Cortex of kidney (tissue), 1 donor: ENCODE measurements around the gene EMX2.
"Not testable (repeated sequence)": the region's sequence is repeated elsewhere in the genome, so short reads cannot be mapped to it uniquely, and the experiment has no call there.

ENCODE experiments used
- DNase-seq: peaks from one replicate; lab custom pipeline; 2025; lab: John Stamatoyannopoulos, UW

Gene EMX2

DNA sequence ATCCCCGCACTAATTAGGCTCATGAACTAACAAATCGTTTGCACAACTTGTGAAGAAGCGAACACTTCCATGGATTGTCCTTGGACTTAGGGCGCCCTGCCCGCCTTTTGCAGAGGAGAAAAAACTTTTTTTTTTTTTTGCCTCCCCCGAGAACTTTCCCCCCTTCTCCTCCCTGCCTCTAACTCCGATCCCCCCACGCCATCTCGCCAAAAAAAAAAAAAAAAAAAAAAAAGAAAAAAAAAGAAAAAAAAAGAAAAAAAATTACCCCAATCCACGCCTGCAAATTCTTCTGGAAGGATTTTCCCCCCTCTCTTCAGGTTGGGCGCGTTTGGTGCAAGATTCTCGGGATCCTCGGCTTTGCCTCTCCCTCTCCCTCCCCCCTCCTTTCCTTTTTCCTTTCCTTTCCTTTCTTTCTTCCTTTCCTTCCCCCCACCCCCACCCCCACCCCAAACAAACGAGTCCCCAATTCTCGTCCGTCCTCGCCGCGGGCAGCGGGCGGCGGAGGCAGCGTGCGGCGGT is at the start of gene EMX2:
EMX2 (plus strand) TSS at position 41 of the 519 bp plus-strand sequence. CDS start 522 bp downstream, outside the sequence.
- DNase-seq: no peak

DNA sequence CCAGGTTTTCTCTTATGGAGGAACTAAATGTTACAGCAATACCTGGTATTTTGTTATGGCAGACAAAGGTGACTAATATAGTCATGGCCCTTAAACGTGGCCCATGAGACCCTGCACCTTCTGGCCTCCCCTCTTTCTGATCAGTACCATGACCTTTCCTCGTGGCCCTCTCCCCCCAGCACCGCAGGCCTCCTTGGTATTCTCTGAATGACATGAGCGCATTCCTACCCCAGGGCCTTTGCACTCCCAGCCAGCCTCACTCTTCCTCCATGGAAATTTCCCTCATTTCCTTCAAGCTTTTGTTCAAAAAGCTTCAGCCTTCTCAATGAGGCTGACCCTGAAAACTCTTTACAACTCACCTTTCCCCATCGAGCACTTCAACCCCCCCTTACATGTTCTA is 46.5 kb upstream of the EMX2 start:
- DNase-seq: no peak

DNA sequence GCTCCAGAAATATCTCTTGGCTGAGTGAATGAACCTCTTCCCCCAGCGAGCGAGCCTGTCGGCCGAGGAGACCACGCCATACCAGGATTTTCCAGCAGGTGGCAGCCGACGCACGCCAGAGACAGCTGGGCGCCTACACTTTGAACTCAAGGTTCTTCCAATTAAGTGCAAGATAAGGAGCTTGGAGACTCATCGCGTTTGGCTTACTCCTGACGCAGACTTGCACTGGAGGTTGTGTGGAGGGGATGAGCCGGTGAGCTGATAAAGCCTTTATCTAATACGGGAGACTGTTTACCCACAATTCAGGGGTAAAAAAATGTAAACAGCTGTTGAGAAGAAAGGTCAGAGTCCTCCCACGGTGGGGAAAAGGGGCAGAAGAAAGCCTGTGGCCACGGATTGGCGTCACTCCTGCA is 45.9 kb upstream of the EMX2 start:
- no peak for DNase-seq

DNA sequence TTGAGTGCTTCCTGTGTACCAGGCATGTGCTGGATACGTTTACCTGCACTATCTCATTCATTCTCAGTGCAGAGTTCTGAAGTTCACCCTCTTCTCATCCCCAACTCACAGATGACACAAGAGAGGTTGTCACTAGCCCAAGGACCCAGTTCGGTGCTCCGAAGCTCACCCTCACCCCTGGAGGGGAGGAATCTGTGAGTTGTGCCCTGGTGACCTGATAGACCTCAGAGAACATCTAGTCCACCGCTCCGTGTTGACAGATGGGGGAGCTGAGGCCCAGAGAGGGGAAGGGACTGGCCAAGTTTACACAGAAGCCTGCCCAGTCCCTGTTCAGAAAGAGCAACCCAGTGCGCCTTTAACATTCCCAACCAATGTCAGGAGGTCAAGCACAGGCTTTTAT is 44.8 kb upstream of the EMX2 start:
- no peak for DNase-seq

DNA sequence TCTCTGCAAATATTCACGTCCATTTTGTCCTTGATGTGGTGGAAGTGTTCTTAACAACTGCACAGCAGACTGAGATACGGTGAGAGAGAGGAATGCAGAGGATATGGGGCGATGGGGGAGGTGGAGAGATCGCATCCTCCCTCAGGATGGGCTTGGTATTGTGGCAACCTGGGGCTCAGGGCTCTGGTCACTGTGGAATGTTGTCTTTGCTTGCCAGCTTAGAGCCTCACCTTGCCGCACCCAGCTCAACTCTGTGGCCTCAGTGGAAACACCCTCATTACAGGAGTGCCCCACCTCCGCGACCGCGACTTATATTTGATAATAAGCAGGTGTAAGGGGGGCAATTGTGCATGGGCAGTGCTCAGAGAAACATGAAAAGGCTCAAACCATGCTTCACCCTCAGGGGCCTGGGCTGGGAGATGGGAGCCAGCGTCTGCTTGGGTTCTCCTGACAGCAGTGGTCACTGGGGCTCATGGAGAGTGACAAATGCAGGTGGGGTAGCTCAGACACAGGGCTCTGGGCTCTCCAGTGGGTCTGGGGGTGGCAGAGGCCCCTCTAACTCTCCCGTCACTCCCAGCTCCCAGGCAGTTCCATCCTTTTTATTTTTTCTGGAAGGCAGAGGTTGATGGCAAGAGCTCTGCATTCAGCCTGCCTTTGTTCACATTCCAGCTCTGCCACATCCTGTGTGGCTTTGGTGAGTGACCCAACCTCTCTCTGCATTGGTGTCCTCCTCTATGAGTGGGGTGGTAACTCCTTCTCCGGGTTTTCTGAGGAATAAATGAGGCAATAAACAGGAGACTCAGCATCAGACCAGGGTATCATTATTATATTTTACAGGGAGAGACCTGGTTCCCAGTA is 43.1 kb upstream of the EMX2 start:
- DNase-seq: no peak

DNA sequence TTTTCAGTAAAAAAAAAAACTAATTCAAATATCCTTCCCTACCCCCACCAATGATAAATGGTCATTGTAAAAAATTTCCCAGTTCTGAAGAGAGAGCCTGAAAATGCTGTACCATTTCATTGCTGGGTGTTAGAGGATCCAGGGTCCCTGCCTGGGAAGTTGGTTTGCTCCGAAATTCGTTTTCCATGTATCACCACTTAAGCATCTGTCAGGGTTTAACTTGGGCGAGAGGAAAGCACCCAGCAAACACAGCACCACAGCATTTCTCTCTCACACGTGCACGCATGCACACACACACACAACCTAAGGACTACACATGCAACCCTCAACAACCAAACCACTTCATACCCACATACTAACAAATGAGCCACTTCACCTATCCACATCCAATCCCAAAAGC is 42.1 kb upstream of the EMX2 start:
- no peak for DNase-seq

DNA sequence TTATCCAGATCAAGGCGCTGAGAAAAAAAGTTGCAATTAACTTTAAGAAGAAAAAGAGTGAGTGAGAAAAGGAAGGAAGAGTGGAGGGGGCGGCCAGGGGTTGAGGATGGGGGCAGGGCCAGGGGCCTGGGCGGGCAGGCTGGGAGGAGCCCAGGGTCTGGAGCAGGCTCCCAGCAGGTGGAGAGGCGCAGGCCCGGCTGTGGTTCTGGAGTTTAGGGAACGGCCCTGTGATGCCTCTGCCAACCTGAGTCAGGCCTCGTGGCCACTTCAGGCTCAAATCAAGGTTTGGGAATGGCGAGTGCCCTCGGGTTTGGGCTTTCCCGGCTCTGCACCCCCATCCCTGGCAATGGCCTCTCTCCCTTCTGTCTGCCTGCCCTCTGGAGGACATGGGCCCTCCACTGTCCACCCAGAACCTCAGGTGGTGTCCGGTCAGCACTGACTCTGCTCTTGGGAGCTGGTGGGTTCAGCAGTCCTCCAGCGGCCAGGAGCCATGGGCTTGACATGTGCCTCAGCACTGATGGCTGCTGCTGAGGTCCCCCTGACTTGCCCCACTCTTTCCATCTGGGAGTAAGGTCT is 41.0 kb upstream of the EMX2 start:
- DNase-seq: no peak

DNA sequence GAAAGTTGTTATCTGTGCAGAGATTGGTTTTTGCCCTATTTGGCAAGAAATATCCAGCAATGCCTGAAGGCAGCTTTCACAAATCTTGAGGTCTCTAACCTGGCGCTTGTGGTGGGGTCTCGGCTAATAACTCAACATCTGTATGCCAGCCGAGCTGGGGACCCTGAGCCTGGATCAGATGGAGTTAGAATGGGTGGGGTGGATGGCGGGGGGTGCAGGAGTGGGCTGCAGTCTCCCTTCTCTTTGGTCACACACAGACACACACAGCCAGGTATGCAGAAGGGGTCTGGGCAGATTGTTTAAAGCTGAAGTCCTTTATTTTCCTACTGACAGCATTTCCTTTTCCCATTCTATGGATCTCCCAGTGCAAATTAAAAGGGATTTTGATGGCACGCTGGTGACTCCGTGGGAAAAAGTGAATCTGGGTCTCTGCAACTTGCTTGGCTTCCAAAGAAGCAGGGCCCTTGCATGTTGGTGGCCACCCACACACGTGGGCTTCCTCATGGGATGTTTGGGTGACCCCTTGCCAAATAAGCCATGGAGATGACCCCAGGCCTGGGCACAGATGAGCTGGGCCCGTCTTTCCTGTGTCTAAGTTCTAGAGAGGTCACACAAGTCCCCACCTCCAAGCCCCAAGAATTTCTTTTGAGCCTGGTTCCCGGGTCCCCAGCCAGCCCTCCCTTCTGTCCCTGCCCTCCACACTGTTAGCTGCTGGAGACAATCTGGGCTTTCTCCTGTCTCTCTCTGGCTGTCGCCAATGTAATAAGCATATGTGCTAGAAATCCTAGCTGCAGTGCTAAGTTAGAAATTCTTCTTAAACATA is 39.9 kb upstream of the EMX2 start:
- no peak for DNase-seq

DNA sequence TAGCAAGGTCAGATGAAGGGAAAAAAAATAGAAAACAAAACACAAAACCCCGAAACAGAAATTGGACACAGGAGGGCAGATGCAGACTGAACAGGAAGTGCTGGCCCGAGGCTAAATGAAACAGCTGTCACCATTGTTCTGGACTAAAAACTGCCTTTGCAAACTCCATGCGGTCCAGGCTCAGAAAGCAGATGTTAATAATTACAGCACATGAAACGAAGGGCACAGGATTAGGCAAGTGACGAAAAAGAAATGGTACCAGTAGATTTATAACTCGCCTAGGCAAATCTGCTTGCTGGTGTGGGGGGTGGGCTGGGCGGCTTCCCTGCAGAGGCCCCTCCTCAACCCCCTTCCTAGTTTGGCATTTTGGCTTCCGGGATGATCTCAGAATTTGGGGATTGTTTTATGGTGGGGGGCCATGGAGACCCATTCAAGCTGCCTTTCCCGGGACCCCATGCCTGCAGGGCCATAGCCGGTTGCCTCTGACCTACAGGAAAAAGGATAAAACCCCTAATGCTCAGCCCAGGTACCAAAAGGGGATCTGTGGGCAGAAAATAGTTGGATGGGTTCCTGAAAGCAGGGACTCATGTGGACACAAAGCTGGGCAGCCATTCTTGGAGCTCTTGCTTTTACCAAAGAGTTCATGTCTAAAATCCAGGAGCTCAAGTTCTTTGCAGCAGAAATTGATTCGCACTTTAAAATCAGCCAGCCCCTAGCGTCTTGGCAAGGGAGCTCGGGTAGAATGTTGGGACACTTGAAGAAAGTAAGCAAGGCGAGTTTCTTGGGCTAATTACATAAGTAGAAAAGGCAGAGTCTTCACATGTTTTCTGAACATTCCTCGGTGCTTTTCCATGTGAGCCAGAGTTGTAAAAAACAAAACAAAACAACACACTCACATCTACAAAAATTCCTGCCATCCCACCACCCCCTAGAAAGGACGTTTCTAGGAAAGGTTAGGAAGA is 39.0 kb upstream of the EMX2 start:
- no peak for DNase-seq

DNA sequence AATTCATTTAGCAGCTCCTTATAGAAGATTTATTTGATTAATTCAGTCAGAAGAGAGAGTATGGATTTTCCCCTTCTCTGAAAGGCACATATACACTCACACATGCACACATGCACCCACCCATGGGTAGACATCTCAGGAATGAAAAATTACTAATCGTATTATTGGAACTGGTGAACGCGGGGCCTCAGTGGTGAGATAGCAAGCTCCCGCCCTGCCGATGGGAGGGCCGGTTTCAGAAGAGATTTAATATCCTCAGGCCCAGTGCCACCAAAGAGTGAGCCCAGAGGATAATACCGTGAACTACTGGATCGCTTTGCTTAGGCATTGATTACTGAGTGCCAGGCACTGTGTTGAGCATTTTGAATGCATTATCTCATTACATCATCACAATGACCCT is 38.0 kb upstream of the EMX2 start:
- DNase-seq: no peak

DNA sequence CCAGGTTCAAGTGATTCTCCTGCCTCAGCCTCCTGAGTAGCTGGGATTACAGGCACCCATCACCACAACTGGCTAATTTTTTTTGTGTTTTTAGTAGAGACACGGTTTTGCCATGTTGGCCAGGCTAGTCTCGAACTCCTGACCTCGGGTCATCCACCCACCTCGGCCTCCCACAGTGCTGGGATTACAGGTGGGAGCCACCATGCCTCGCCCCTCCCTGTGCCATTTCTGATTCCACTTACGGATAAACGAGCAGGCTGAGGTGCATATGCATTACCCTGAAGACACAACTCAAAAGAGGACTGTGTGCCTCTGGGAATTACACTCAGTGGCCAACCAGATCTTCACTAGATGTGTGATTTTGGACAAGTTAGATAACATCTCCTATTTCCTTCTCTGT is 35.5 kb upstream of the EMX2 start:
- DNase-seq: not testable (repeated sequence)

DNA sequence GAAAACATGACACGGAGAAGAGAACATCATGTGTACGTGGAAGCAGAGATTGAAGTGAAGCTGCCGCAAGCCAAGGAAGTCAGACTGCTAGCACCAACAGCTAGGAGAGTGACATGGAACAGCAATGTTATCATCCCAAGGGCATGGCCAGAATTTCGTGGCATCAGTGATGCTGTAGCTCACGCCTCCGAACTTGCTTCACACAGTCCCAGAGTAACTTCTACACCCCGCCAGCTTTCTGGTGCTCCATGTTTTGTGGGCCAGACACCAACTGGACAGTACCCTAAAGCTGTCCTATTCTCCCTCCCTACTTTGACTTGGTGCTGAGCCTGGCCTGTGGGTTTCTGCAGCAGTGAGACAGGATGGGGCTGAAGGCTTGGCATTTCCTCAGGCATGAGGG is 33.0 kb upstream of the EMX2 start:
- DNase-seq: no peak

DNA sequence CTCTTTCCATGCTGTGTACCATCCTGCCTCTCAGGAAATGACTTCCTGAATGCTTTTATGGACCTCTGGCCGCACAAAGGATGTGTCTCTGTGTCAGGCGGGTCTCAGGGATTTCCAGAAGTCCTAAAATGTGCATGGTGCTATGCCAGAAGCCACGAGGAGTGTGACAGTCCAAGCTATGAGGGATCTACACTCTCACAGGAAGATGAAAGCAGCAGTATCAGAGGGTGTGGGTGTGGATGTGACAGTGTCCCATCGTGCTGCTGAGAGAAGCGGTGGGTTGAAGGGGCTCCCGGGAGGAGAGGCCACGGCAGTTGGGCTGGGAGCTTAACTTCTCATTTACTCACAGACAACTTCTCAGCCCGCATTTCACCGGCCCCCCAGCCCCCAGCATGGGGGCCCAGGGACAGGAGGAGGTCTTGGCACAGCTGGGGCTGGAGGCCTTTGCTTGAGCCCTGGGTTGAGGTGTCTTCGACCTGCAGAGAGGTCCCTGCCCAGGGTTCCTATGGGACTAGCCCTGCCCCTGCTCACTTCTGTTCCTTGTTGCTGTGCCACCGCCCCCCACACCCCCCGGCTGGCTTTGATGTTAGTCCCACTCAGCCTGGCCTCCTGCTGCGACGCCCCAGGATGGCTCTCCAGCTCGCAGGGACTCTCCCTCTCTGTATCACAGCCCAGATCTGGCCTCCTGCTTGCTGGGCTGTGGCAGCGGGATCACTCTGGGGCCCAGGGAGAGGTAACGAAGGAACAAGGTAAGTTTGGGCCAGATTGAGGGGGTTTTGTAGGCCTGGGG is 30.8 kb upstream of the EMX2 start:
- DNase-seq: no peak

DNA sequence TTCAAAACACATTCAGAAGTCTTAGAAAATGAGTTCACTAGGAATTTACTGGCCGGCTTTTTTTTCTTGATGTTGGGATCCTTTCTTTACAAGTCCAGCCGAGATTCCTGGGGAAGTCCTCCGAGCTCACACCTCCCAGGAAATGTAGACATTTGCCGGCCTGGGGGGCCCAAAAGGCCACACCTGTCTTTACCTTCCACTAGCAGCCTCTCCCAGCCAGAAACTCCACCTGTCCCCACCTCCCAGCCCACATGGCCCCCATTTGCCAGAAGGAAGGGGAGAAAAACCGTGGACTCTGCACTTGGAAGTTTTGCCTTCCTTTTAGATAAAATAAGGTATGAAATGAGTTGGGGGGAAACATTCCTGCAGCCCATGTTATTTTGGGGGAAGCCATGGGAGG is 27.6 kb upstream of the EMX2 start:
- DNase-seq: no peak

DNA sequence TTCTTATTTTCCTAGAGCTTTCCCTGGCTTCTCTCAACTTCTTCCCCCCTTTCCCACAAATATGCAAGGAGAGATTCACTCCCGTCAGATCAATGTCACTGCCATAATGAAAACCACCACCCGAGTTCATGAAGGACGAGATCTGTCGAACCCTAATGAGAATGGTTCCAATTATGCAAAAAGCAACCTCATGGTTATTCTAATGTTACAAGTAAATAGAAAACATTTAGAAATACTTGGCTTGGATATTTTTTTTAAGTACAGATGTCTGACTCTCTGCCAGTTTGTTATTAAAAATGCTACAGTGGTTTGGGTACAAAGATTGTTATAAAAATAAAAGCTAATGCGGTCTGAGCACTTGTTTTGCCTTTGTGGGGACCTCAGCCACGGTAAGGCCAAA is 25.9 kb upstream of the EMX2 start:
- DNase-seq: no peak

DNA sequence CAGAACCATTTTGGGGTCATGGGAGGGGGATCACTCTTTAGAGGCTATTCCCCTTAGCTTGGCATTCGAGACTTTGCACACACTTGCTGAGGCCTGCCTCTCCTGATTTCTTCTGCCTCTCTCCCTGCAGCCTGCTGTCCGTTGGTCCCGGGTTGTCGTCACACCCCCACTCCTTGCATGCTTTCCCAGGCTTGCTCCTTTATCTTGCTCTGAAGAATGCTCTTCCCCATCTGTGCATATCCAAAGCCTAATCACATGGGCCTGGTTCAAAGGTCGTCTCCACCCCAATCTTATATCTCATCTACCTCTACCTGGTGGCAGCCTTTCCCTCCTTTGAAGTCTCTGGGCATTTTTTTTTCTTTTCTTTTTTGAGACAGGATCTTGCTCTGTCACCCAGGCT is 24.3 kb upstream of the EMX2 start:
- DNase-seq: no peak

DNA sequence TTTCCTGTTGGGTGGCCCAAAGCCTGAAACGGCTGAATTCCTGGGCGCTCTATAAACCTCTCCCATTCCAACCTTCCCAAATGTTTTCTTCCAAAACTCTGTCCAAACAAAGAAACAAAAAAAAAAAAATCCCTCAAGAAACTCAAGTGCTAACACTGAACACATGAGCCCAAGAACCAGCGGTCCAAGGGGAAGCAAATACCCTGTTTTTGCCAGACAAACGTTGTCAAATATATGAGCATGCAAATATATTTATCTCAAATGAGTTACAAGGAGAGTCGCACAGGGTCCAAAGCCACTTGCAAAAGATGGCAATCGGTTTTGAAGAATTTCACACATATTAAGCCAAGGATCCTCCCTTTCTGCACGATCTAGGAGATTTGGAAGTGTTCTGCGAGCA is 23.3 kb upstream of the EMX2 start:
- DNase-seq: no peak

DNA sequence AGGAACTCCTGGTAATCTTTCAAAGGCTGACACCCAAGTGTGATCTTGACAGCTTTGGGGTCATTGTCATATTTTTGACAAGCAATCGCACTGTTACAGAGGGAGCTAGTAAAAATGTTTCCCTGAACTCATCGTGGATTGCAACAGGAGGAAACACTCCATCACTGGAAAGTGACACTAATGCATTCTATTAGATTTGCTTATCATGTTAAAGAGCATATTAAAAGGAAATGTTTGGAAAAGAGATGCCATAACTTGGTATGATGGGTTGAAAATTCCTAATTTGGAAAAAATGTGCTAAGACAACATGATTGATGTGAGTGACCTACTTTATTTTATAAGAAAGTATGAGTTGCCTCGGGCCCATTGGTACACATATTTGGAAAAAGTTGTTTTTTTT is 22.7 kb upstream of the EMX2 start:
- no peak for DNase-seq

DNA sequence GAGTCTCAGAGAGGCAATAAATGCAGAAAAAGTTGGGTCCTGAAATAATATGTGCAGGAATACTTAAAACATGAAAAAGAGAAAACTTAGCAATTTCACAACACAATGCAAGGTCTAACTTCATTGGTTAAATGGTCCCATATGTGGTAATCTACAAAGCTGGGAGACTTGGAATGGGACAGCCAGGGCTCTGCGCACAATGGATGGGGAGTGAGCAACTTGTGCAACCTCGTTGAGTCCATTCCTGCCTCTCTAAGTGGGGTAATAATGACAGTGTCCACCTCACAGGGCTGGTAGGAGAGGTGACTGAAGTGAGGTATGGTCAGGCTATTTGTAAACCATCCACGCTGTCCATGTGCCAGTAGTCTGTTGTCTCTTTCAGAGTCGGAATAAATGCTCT is 11.8 kb upstream of the EMX2 start:
- DNase-seq: no peak

DNA sequence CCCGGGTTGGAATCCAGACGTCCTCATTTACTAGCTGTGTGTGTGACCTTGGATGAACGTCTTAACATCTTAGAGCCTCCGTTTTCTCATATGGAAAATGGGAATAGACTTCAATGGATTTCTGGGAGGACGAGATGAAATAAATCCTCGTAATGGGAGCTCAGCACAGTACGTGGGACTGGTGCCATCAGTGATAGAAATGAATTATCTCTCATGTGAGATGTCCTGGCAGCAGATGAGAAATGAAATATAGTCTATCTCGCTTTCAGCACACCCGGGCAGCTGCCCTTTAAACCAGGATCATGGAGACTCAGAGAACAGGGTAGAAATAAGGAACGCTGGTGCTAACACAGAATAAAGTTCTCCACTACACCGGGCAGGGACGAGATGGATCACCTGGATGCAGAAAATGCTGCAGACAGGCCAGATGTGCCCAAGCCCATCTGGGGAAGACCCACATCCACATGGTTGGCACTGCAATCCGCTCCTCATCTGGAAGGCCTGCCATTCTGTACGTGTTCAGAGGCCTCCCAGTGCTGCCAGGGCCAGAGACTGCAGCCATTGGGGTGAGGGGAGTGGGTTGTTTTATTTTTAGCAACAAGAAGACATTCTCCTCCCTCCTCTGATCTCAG is 11.1 kb upstream of the EMX2 start:
- DNase-seq: no peak
